OCI-M2 (cell line): ENCODE measurements around the gene SMPD3.

ENCODE experiments used
- DNase-seq: peaks from one replicate; lab custom pipeline; 2025; ENCODE audit not compliant: unreplicated experiment; lab: John Stamatoyannopoulos, UW

The SMPD3 gene

GRCh38 chr16:68473358-68474070, 25.2 kb upstream of the SMPD3 start:
- no peak for DNase-seq

- no peak for DNase-seq
Measured at GRCh38 chr16:68472581-68472980, 24.3 kb upstream of the SMPD3 start.

GRCh38 chr16:68470461-68471150, 22.3 kb upstream of the SMPD3 start:
- DNase-seq = no peak

GRCh38 chr16:68469796-68470460, 21.6 kb upstream of the SMPD3 start:
- no peak for DNase-seq

GRCh38 chr16:68468842-68469241, 20.5 kb upstream of the SMPD3 start:
- no peak for DNase-seq

GRCh38 chr16:68466174-68466573, 17.9 kb upstream of the SMPD3 start:
- DNase-seq = no peak

GRCh38 chr16:68463904-68464303, 15.6 kb upstream of the SMPD3 start:
- no peak for DNase-seq

- no peak for DNase-seq
Measured at GRCh38 chr16:68460067-68460466, 11.8 kb upstream of the SMPD3 start.

- no peak for DNase-seq
Measured at GRCh38 chr16:68459457-68459856, 11.1 kb upstream of the SMPD3 start.

GRCh38 chr16:68458551-68458950, 10.2 kb upstream of the SMPD3 start:
- DNase-seq = no peak

- no peak for DNase-seq
Measured at GRCh38 chr16:68458101-68458500, 9.8 kb upstream of the SMPD3 start.

- DNase-seq = no peak
Measured at GRCh38 chr16:68455631-68456030, 7.3 kb upstream of the SMPD3 start.

- no peak for DNase-seq
Measured at GRCh38 chr16:68454920-68455435, 6.7 kb upstream of the SMPD3 start.

- DNase-seq = no peak
Measured at GRCh38 chr16:68453816-68454215, 5.5 kb upstream of the SMPD3 start.

- DNase-seq = no peak
Measured at GRCh38 chr16:68452176-68452575, 3.9 kb upstream of the SMPD3 start.

- no peak for DNase-seq
Measured at GRCh38 chr16:68451676-68452075, 3.4 kb upstream of the SMPD3 start.

GRCh38 chr16:68450741-68451255, 2.5 kb upstream of the SMPD3 start:
- no peak for DNase-seq

- no peak for DNase-seq
Measured at GRCh38 chr16:68447653-68448359, 502 bp downstream of the SMPD3 start.

- no peak for DNase-seq
Measured at GRCh38 chr16:68446681-68447652, 1.3 kb downstream of the SMPD3 start.

GRCh38 chr16:68445458-68445857, 2.9 kb downstream of the SMPD3 start:
- DNase-seq = no peak
